H1 (cell line): ENCODE measurements around the gene EPHA2. TPM values are rescaled to one million over a fixed set of nuclear protein-coding genes. Genes with fewer than 3 reads are reported as not detected.

Source experiments
- CTCF ChIA-PET: fragments of 300-600 bp; sonication (Branson Sonifier 250); formaldehyde crosslinking; loops from one replicate; lab custom pipeline; 2021; ENCODE audit not compliant: partially characterized antibody; lab: Charles Lee
- POLR2A ChIA-PET: fragments of 300-600 bp; sonication (Branson Sonifier 250); formaldehyde crosslinking; loops from one replicate; lab custom pipeline; 2021; ENCODE audit warnings: inconsistent platforms; ENCODE audit not compliant: partially characterized antibody; lab: Charles Lee
- DNase-seq, 2 experiments: peaks; one replicate each; pipeline versions ENCODE4 v3.0.0 to v3.0.0-alpha.2; 2010 to 2022; ENCODE audit warnings: low spot score in 2 of 2, low read depth in 1 of 2, mixed read lengths in 1 of 2
- FAIRE-seq: peaks from 2 replicates; lab custom pipeline; 2011; peaks lifted over from hg19 to GRCh38; lab: Jason Lieb, UNC
- H2AFZ ChIP-seq: 2 replicates; pipeline ENCODE4 v1.8.1; 2012; ENCODE audit warnings: low read length, inconsistent platforms
- H2AK5ac ChIP-seq: 2 replicates; pipeline ENCODE4 v1.6.1; 2013; ENCODE audit warnings: low read depth, low read length
- H2BK120ac ChIP-seq: replicated peaks from 2 replicates; pipeline ENCODE3; 2013; ENCODE audit warnings: low read depth, low read length, inconsistent platforms
- H2BK12ac ChIP-seq: 2 replicates; pipeline ENCODE4 v1.6.1; 2013; ENCODE audit warnings: low read depth, low read length
- H2BK15ac ChIP-seq: 2 replicates; pipeline ENCODE4 v1.6.1; 2013; ENCODE audit warnings: low read length
- H2BK20ac ChIP-seq: 2 replicates; pipeline ENCODE4 v1.6.1; 2013; ENCODE audit warnings: low read length
- H2BK5ac ChIP-seq: 2 replicates; pipeline ENCODE4 v1.6.1; 2013; ENCODE audit warnings: low read depth, low read length
- H3K14ac ChIP-seq: 2 replicates; pipeline ENCODE4 v1.6.1; 2013; ENCODE audit warnings: inconsistent platforms; ENCODE audit not compliant: insufficient read length
- H3K18ac ChIP-seq: 2 replicates; pipeline ENCODE4 v1.6.1; 2013; ENCODE audit warnings: low read length; ENCODE audit errors: extremely low read depth
- H3K23ac ChIP-seq: 2 replicates; pipeline ENCODE4 v1.6.1; 2013; ENCODE audit warnings: inconsistent platforms; ENCODE audit not compliant: insufficient read length
- H3K23me2 ChIP-seq: 2 replicates; pipeline ENCODE4 v1.6.1; 2013; ENCODE audit warnings: low read depth, low read length
- H3K27ac ChIP-seq: 2 replicates; pipeline ENCODE4 v1.6.1; 2011; ENCODE audit warnings: low read depth, low read length, inconsistent platforms
- H3K27me3 ChIP-seq, 4 experiments: replicated peaks in 1 of 4; 1 replicate in 1 of 4; 2 replicates in 3 of 4; pipeline versions ENCODE4 v1.6.1 to v1.8.1; 2011 to 2013; ENCODE audit warnings: low read length in 3 of 4, mild to moderate bottlenecking in 3 of 4, inconsistent platforms in 2 of 4, mixed read lengths in 2 of 4, moderate library complexity in 1 of 4; ENCODE audit not compliant: control insufficient read depth in 3 of 4, insufficient read depth in 3 of 4; ENCODE audit errors: extremely low read depth in 1 of 4
- H3K36me3 ChIP-seq, 4 experiments: 2 replicates each; pipeline versions ENCODE4 v1.6.1 to v1.8.1; 2011 to 2013; ENCODE audit warnings: mild to moderate bottlenecking in 4 of 4, low read length in 3 of 4, moderate library complexity in 2 of 4, control low read depth in 1 of 4, inconsistent platforms in 1 of 4; ENCODE audit not compliant: insufficient read depth in 4 of 4, control insufficient read depth in 2 of 4
- H3K4ac ChIP-seq: replicated peaks from 2 replicates; pipeline ENCODE3; 2013; ENCODE audit warnings: low read length, low read depth, mixed read lengths, inconsistent platforms; ENCODE audit not compliant: insufficient read length
- H3K4me1 ChIP-seq, 4 experiments: replicated peaks in 1 of 4; 1 replicate in 1 of 4; 2 replicates in 3 of 4; pipeline versions ENCODE4 v1.6.1 to v1.8.1; 2011 to 2013; ENCODE audit warnings: low read length in 3 of 4, inconsistent platforms in 2 of 4, mixed read lengths in 1 of 4; ENCODE audit not compliant: insufficient read depth in 4 of 4, control insufficient read depth in 3 of 4
- H3K4me2 ChIP-seq, 2 experiments: 2 replicates each; pipeline versions ENCODE4 v1.6.1 to v1.8.1; 2011 to 2013; ENCODE audit warnings: low read depth in 2 of 2, low read length in 2 of 2, control low read depth in 1 of 2, inconsistent platforms in 1 of 2, mild to moderate bottlenecking in 1 of 2; ENCODE audit not compliant: insufficient read depth in 1 of 2
- H3K4me3 ChIP-seq, 4 experiments: fragments of 200-600, 300-600 bp in 1 of 4; sonication (generic), shearing (Covaris generic), sonication (Bioruptor Twin) in 1 of 4; 2 replicates each; pipeline versions ENCODE4 v1.5.1 to v1.8.1; 2011 to 2016; ENCODE audit warnings: low read length in 4 of 4, low read depth in 3 of 4, control low read depth in 2 of 4, inconsistent platforms in 2 of 4, mild to moderate bottlenecking in 2 of 4, mixed read lengths in 1 of 4, moderate library complexity in 1 of 4; ENCODE audit not compliant: insufficient read depth in 2 of 4; ENCODE audit errors: extremely low read depth in 1 of 4
- H3K56ac ChIP-seq: replicated peaks from 2 replicates; pipeline ENCODE3; 2013; ENCODE audit warnings: low read depth, mild to moderate bottlenecking, mixed read lengths, low read length, inconsistent platforms; ENCODE audit not compliant: insufficient read length
- H3K79me1 ChIP-seq: 2 replicates; pipeline ENCODE4 v1.6.1; 2013; ENCODE audit warnings: low read depth, low read length, control low read depth
- H3K79me2 ChIP-seq, 2 experiments: 2 replicates each; pipeline versions ENCODE4 v1.6.1 to v1.8.1; 2012 to 2013; ENCODE audit warnings: low read length in 2 of 2, mild to moderate bottlenecking in 2 of 2, inconsistent platforms in 1 of 2; ENCODE audit not compliant: insufficient read depth in 2 of 2, control insufficient read depth in 1 of 2
- H3K9ac ChIP-seq, 4 experiments: replicated peaks in 1 of 4; 1 replicate in 1 of 4; 2 replicates in 3 of 4; pipeline versions ENCODE4 v1.6.1 to v1.8.1; 2011 to 2013; ENCODE audit warnings: low read depth in 3 of 4, low read length in 3 of 4, control low read depth in 2 of 4, mild to moderate bottlenecking in 2 of 4, moderate library complexity in 2 of 4, inconsistent platforms in 1 of 4; ENCODE audit errors: extremely low read depth in 1 of 4
- H3K9me3 ChIP-seq, 2 experiments: 2 replicates each; pipeline versions ENCODE4 v1.6.1 to v1.8.1; 2012 to 2013; ENCODE audit warnings: mild to moderate bottlenecking in 2 of 2, moderate library complexity in 2 of 2, control low read depth in 1 of 2, inconsistent platforms in 1 of 2, low read depth in 1 of 2, low read length in 1 of 2, mixed read lengths in 1 of 2; ENCODE audit not compliant: insufficient read depth in 2 of 2
- H4K20me1 ChIP-seq, 2 experiments: replicated peaks in 1 of 2; 2 replicates each; pipeline versions ENCODE3 to v1.8.1; 2011 to 2013; ENCODE audit warnings: inconsistent platforms in 2 of 2, low read length in 2 of 2, mild to moderate bottlenecking in 1 of 2; ENCODE audit not compliant: insufficient read depth in 2 of 2, control insufficient read depth in 1 of 2
- H4K5ac ChIP-seq: 2 replicates; pipeline ENCODE4 v1.6.1; 2013; ENCODE audit warnings: low read length, low read depth, mixed read lengths, inconsistent platforms; ENCODE audit not compliant: insufficient read length
- H4K8ac ChIP-seq: 2 replicates; pipeline ENCODE4 v1.8.0; 2013; ENCODE audit warnings: mild to moderate bottlenecking, moderate library complexity, low read length, inconsistent platforms; ENCODE audit not compliant: insufficient read depth; ENCODE audit errors: extremely low read depth
- H4K91ac ChIP-seq: replicated peaks from 2 replicates; pipeline ENCODE3; 2013; ENCODE audit warnings: low read length, mixed read lengths, inconsistent platforms; ENCODE audit not compliant: insufficient read length
- BRCA1 ChIP-seq: IDR thresholded peaks from 2 replicates; pipeline ENCODE4 v1.6.1; 2012; ENCODE audit warnings: low read depth, low read length, improper control_type of control experiment
- GABPA ChIP-seq: IDR thresholded peaks from 2 replicates; pipeline ENCODE4 v1.6.1; 2011; ENCODE audit warnings: mild to moderate bottlenecking, low read length, moderate library complexity, borderline replicate concordance; ENCODE audit not compliant: insufficient read depth
- POLR2A ChIP-seq, 2 experiments: IDR thresholded peaks; 1 replicate in 1 of 2; 2 replicates in 1 of 2; pipeline ENCODE4 v1.6.1; 2011; ENCODE audit warnings: low read depth in 2 of 2, low read length in 2 of 2, mild to moderate bottlenecking in 2 of 2; ENCODE audit errors: control extremely low read depth in 1 of 2
- POLR2AphosphoS5 ChIP-seq: IDR thresholded peaks from 2 replicates; pipeline ENCODE4 v1.6.1; 2011; ENCODE audit warnings: low read depth, low read length
- RAD21 ChIP-seq, 2 experiments: IDR thresholded peaks in 1 of 2; conservative IDR thresholded peaks in 1 of 2; 2 replicates each; pipeline ENCODE4 v1.6.1; 2011; ENCODE audit warnings: low read depth in 2 of 2, low read length in 2 of 2, improper control_type of control experiment in 1 of 2, inconsistent platforms in 1 of 2, mild to moderate bottlenecking in 1 of 2, moderate library complexity in 1 of 2
- SP2 ChIP-seq: IDR thresholded peaks from 2 replicates; pipeline ENCODE4 v1.6.1; 2012; ENCODE audit warnings: mild to moderate bottlenecking, low read length, inconsistent platforms
- TBP ChIP-seq: IDR thresholded peaks from 2 replicates; pipeline ENCODE4 v1.6.1; 2011; ENCODE audit warnings: low read depth, low read length, improper control_type of control experiment
- WGBS, 2 experiments: shearing (Covaris generic) in 1 of 2; methylation state at CpG; one replicate each; pipeline versions ENCODE4 v1.1.6 to v1.1.7; 2013 to 2015; ENCODE audit warnings: low lambda C conversion rate in 2 of 2, mixed read lengths in 2 of 2, inconsistent platforms in 1 of 2, low coverage in 1 of 2, missing lambda C conversion rate in 1 of 2; ENCODE audit not compliant: insufficient replicate concordance in 2 of 2, insufficient coverage in 1 of 2, insufficient read length in 1 of 2; ENCODE audit errors: extremely low coverage in 1 of 2, missing lambda C conversion rate in 1 of 2; 5-methylcytosine and 5-hydroxymethylcytosine counted together
- polyA plus RNA-seq, 7 experiments: library from polyadenylated mRNA; depleted of rRNA in 3 of 7; stranded (reverse) in 5 of 7; unstranded in 2 of 7; fragments of >200 nt in 5 of 7; fragments of 200-250 nt in 2 of 7; gene quantifications; 1 replicate in 5 of 7; 2 replicates in 1 of 7; 4 replicates in 1 of 7; pipeline versions ENCODE4 v1.2.1 to v1.2.3, GENCODE V29; 2011 to 2013; ENCODE audit warnings: missing spikeins in 2 of 7, mixed read lengths in 2 of 7
- total RNA-seq: library from RNA; stranded (reverse); fragmentation: NEBNext Ultra II Directional; extraction: Animal tissue kit (Norgen Biotek cat#: 25700); gene quantifications from 2 replicates; pipeline ENCODE4 v1.2.1, GENCODE V29; 2021
- TF ChIP-seq, protein P1 (sequence below), 3 experiments: IDR thresholded peaks; 1 replicate in 2 of 3; 2 replicates in 1 of 3; pipeline versions ENCODE4 v1.5.1 to v1.6.1; 2011; ENCODE audit warnings: low read length in 3 of 3, mild to moderate bottlenecking in 3 of 3, inconsistent platforms in 2 of 3, low read depth in 1 of 3, moderate library complexity in 1 of 3; ENCODE audit not compliant: insufficient read depth in 1 of 3; ENCODE audit errors: control extremely low read depth in 1 of 3

The EPHA2 gene
- total and polyA plus RNA-seq, 2 of the 8 experiments (the other 6 are each of a cell fraction or from before 2014, with no cell fraction given) = 26.8 to 33.6 TPM

DNA sequence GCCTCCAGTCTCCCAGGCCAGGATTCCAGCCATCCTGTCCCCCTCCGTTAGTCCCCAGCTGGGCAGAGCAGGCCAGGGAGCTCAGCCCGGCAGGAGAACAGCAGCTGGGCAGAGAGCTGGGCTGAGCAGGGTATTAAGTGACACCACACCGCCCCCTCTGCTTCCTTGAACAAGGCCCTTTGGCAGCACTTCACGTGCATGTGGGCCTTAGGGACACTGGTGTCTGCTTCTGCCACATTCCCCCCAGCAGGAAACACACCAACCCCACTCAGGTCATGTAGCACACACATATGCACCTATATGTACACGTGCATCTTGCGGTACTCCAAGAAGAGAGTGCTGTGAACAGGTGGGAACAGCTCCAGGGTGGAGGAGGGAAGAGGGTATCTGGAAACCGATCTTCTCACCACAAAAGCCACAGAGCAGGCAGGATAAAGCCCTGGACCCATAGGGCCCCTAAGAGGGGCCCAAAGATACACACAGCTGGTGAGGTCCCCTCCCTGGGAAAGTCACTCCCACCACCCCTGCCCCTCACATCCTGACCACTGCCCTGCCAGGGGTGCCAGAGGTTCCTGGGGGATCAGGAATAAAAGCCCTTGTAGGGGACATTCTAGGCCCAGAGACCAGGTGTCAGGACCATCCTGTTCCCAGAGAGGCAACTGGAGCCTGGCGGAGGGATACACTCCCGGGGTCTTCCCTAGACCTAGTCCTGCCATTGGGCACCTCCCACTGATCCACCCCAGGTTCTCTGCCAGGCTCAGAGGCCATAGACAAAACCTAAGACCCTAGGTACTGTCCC is 4.5 kb downstream of the EPHA2 start:
- Histone ChIP-seq H4K8ac (no peak overlapping the region), H4K20me1 (peaks cover 10 to 20% of the 10 kb centered on the region in 2 experiments), H3K79me2 (peaks cover 9 to 76% of the 10 kb centered on the region in 2 experiments; a peak in 3 of 4 replicates), H2BK12ac (peak overlapping the region; percentile 78; the same call in 1 of the 2 replicates), H2AFZ (no peak overlapping the region), H3K36me3 (peaks cover 4 to 23% (median 17%) of the 10 kb centered on the region in 4 experiments; a peak in 7 of 8 replicates), H3K79me1 (peaks cover 11% of the 10 kb centered on the region), H2BK15ac (no peak overlapping the region), H3K4me2 (no peak overlapping the region), H2BK5ac (peak overlapping the region; percentile 94), H3K14ac (no peak overlapping the region), H3K4me1 (peaks cover 14 to 49% (median 36%) of the 10 kb centered on the region in 4 experiments), H3K27me3 (no peaks in the 10 kb centered on the region), H3K23me2 (peaks cover 13% of the 10 kb centered on the region), H2AK5ac (peak overlapping the region; percentile 91; the same call in 1 of the 2 replicates), H3K56ac (no peak overlapping the region), H3K4ac (peak overlapping the region; percentile 28), H3K9ac (no peak overlapping the region; a peak in 1 of 7 replicates), H3K18ac (peak overlapping the region; percentile 95), H4K91ac (peak overlapping the region; percentile 30), H3K23ac (no peak overlapping the region), H2BK20ac (0 out of 2 replicates have a peak overlapping the region, but pooled peaks have one; percentile 66)
- FAIRE-seq (no peak), DNase-seq (no peak)
- POLR2A ChIA-PET = interaction anchor here (0.7 to 8.4 kb wide), 7 partner anchors 14 to 106 kb away, joined by 3 to 104 read pairs (median 4); no protein-coding TSS in a partner anchor
- WGBS, 2 experiments = 74% methylated on average over 9 of the region's 9 CpGs; no CpG with 5 or more reads in 1 of the 2 experiments
- CTCF ChIA-PET = interaction anchor here (0.6 to 14.5 kb wide), 9 partner anchors 11 to 95 kb away, joined by 3 to 202 read pairs (median 4); no protein-coding TSS in a partner anchor
- TF ChIP-seq RAD21 (IDR thresholded peaks at IDR 0.05 in 1 of 2, conservative IDR thresholded peaks at IDR 0.05 in 1 of 2; ENCODE audit: low read depth in 2 of 2, low read length in 2 of 2) (peak; percentile 3 to 19; a peak in 1 of 4 replicates), BRCA1 (no peak), POLR2AphosphoS5 (peak; percentile 27; the same call in 1 of the 2 replicates), TBP (no peak), SP2 (no peak), GABPA (no peak), POLR2A (IDR thresholded peaks at IDR 0.05; ENCODE audit: control extremely low read depth in 1 of 2, low read depth in 2 of 2, low read length in 2 of 2) (0 out of 3 replicates have a peak, but pooled peaks of 1 of the 2 experiments have one; percentile 3)
- TF ChIP-seq, protein P1, sequence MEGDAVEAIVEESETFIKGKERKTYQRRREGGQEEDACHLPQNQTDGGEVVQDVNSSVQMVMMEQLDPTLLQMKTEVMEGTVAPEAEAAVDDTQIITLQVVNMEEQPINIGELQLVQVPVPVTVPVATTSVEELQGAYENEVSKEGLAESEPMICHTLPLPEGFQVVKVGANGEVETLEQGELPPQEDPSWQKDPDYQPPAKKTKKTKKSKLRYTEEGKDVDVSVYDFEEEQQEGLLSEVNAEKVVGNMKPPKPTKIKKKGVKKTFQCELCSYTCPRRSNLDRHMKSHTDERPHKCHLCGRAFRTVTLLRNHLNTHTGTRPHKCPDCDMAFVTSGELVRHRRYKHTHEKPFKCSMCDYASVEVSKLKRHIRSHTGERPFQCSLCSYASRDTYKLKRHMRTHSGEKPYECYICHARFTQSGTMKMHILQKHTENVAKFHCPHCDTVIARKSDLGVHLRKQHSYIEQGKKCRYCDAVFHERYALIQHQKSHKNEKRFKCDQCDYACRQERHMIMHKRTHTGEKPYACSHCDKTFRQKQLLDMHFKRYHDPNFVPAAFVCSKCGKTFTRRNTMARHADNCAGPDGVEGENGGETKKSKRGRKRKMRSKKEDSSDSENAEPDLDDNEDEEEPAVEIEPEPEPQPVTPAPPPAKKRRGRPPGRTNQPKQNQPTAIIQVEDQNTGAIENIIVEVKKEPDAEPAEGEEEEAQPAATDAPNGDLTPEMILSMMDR (IDR thresholded peaks at IDR 0.05; ENCODE audit: control extremely low read depth in 1 of 3, insufficient read depth in 1 of 3, low read depth in 1 of 3, low read length in 3 of 3) = peak in 1 of 3 experiments; percentile 20; a peak in 2 of 4 replicates
- TF ChIP-seq, all 59 proteins: peak for 4
- H3K27ac ChIP-seq = 0 out of 2 replicates have a peak overlapping the region, but pooled peaks have one; percentile 65
- H3K9me3 ChIP-seq = no peaks in the 10 kb centered on the region
- H3K4me3 ChIP-seq = no peak overlapping the region
- H4K5ac ChIP-seq = peak overlapping the region; percentile 1
- H2BK120ac ChIP-seq = peak overlapping the region; percentile 85
